Stimulated activated naive CD8-positive, alpha-beta T cell treated with anti-CD3 and anti-CD28 coated beads, Interleukin-15, Interleukin-2, amounts not matched to agents 100 ng/mL and 50 ng/mL, for 24 hours (primary cell): Measurements from ENCODE around the gene NDST1.

Experiments used
- H3K27ac Mint-ChIP-seq: one replicate; pipeline ENCODE4 v1.8.0; 2021; ENCODE audit warnings: mild to moderate bottlenecking, mixed read lengths
- H3K27me3 Mint-ChIP-seq: one replicate; pipeline ENCODE4 v1.8.0; 2021; ENCODE audit warnings: mixed read lengths
- H3K36me3 Mint-ChIP-seq: one replicate; pipeline ENCODE4 v1.8.0; 2021; ENCODE audit warnings: low read depth, mixed read lengths
- H3K4me1 Mint-ChIP-seq: one replicate; pipeline ENCODE4 v1.8.0; 2021; ENCODE audit warnings: low read depth, mixed read lengths
- H3K4me3 Mint-ChIP-seq: one replicate; pipeline ENCODE4 v1.8.0; 2021; ENCODE audit warnings: mild to moderate bottlenecking, mixed read lengths
- H3K9me3 Mint-ChIP-seq: one replicate; pipeline ENCODE4 v1.8.0; 2021; ENCODE audit warnings: mixed read lengths

NDST1 gene

GRCh38 chr5:150521939-150522503 is 14.1 kb downstream of the NDST1 start:
- Mint-ChIP-seq H3K9me3 (no peaks in the 10 kb centered on the region), H3K27ac (no peak overlapping the region), H3K27me3 (no peaks in the 10 kb centered on the region), H3K36me3 (no peaks in the 10 kb centered on the region), H3K4me3 (no peak overlapping the region), H3K4me1 (no peaks in the 10 kb centered on the region)

DNA sequence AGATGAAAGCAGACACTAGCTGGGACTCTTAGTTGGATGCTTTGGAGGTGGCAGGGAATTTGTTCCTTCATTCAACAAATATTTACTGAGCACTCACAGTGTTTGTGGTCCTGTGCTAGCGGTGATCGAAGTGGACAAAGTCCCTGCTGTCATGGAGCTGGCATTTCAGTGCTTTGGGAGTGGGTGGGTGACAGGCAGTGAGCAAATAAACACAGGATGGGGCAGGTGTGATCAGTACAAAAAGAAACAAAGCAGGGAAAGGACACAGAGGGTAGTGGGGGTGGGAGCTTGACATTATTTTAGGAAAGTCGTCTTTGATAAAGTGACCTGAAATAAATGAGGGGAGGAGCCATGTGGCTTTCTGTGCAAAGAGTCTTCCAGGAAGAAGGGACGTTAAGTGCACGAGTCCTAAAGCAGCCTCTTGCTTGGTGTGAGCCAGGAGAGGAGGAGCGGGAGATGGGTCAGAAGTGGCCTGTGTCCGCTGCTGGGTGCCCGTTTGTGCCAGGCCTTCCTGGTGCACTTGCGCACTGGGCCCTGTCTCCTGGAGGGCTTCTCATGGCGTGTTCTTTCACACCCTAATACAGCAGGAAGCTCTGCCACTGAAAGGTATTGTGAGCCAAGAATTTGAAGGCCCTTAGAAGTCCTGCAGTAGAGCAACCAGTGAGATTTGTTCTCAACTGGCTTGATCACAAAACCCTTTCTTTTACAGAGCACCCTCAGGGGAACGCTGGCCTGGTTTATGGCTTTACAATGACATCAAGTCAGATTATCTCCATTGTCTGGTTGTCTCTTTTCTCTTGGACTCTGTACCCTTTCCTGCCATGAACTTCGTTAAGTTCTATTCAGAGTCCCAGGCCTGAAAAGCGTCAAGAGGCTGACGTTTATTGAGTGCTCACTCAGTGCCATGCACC is 14.8 kb downstream of the NDST1 start:
- Mint-ChIP-seq H3K9me3 (no peaks in the 10 kb centered on the region), H3K4me1 (no peaks in the 10 kb centered on the region), H3K27me3 (no peaks in the 10 kb centered on the region), H3K27ac (no peak overlapping the region), H3K4me3 (no peak overlapping the region), H3K36me3 (no peaks in the 10 kb centered on the region)

DNA sequence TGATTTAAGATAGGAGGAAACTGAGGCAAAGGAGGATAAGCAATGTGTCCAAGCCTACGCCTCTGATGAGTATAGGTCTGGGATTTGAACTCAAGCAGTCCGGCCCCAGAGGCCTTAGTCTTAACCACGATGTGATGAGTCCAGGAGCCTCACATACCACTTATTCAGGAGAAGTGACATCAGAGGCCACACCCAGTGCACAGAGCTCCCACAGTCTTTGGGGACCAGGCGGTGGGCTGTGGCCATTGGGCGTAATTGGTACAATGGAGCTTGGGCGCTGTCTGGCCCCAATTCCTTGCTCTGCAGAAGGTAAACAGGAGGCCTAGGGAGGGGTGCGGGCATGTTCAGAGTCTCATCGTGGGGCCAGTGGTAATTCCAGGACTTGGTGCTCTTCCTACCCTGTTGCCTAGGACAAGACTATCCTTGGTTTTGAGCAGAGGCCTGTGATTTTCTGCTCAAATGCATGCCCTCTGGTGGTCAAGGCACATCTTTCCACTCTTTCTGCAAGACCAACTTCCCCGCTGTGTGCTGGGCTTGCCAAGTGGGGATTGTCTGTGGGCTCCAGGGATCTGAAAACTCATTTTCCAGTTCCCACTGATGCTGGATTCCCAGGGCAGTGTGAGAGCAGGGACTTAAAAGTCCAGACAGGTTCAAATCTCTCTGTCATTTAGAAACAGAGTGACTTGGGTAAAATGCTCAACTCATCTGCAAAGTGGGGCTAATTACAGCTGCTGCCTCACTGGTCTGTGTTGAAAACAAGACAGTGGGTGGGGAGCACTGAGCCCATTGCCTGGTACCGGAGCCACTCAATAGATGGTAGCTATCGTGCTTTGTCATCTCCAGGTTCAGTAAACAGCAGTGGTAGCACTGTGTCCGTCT is 15.8 kb downstream of the NDST1 start:
- Mint-ChIP-seq H3K36me3 (no peaks in the 10 kb centered on the region), H3K9me3 (no peaks in the 10 kb centered on the region), H3K4me1 (no peaks in the 10 kb centered on the region), H3K27me3 (no peaks in the 10 kb centered on the region), H3K27ac (no peak overlapping the region), H3K4me3 (no peak overlapping the region)

GRCh38 chr5:150525163-150525562 is 17.2 kb downstream of the NDST1 start:
- Mint-ChIP-seq H3K4me3 (no peak overlapping the region), H3K9me3 (no peaks in the 10 kb centered on the region), H3K27ac (no peak overlapping the region), H3K36me3 (no peaks in the 10 kb centered on the region), H3K27me3 (no peaks in the 10 kb centered on the region), H3K4me1 (no peaks in the 10 kb centered on the region)

DNA sequence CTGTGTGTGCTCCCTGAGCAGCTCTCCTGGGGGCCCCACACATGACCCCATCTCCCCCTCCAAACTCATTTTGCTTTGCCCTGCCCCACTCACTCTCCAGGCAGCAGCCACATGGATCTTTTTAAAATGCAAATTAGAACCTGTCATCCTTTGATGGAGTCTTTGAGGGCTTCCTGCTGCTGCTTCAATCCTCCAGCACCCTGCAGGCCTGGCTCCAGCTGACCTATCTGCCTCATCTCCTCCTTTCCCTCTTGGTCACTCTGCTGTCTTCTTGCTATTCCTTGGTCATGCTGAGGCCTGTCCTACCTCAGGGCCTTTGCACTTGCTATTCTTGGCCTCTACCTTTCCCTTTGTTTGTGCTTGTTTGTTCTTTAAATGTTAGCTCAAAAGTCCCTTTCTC is 17.9 kb downstream of the NDST1 start:
- Mint-ChIP-seq H3K4me3 (no peak overlapping the region), H3K4me1 (no peaks in the 10 kb centered on the region), H3K36me3 (no peaks in the 10 kb centered on the region), H3K9me3 (no peaks in the 10 kb centered on the region), H3K27ac (no peak overlapping the region), H3K27me3 (no peaks in the 10 kb centered on the region)

DNA sequence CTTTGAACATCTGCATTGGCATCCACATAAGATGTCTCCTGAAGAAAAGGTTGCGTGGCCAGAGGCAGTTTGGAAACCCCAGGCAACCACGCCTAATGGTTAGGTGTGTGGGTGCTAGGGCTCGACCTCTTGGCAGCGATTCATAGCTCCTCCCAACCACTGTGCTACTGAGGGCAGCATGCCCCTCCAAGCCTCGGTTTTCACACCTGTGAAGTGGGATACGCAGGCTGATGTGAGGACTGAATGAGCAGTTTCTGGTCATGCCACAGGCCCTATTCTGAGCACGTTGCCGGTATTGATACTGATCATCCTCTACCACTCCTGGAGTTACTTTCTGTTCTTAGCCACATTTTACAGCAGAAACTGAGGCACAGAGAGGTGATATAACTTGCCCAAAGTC is 19.1 kb downstream of the NDST1 start:
- Mint-ChIP-seq H3K4me1 (no peaks in the 10 kb centered on the region), H3K27ac (no peak overlapping the region), H3K36me3 (no peaks in the 10 kb centered on the region), H3K27me3 (no peaks in the 10 kb centered on the region), H3K4me3 (no peak overlapping the region), H3K9me3 (no peaks in the 10 kb centered on the region)

- Mint-ChIP-seq H3K27ac (no peak overlapping the region), H3K9me3 (no peaks in the 10 kb centered on the region), H3K27me3 (no peaks in the 10 kb centered on the region), H3K36me3 (no peaks in the 10 kb centered on the region), H3K4me3 (no peak overlapping the region), H3K4me1 (no peaks in the 10 kb centered on the region)
These were observed 19.9 kb downstream of the NDST1 start for GRCh38 chr5:150527808-150528207.

DNA sequence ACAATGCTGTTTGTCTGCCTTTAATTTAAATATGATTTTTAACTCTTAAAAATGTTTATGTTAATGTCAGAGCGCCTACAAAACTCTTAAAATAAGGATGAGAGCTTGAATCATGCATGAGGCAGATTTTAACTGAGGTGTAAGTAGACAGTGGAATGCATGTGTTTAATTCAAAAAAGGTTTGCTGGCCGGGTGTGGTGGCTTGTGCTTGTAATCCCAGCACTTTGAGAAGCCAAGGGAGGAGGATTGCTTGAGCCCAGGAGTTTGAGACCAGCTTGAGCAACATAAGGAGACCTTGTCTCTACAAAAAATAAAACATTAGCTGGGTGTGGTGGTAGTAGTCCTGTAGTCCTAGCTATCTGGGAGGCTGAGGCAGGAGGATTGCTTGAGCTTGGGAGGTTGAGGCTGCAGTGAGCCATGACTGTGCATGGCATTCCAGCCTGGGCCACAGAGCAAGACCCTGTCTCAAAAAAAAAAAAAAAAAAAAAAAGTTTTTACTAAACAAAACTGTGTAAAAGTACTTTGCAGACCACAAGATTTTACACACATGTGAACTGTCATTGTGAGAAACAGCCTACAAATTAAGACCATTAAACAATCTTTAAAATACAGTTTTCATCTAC is 21.1 kb downstream of the NDST1 start:
- no peaks in the 10 kb centered on the region for H3K9me3 Mint-ChIP-seq
- no peaks in the 10 kb centered on the region for H3K4me1 Mint-ChIP-seq
- no peaks in the 10 kb centered on the region for H3K36me3 Mint-ChIP-seq
- no peak overlapping the region for H3K27ac Mint-ChIP-seq
- no peak overlapping the region for H3K4me3 Mint-ChIP-seq
- no peaks in the 10 kb centered on the region for H3K27me3 Mint-ChIP-seq

GRCh38 chr5:150529555-150529954 is 21.6 kb downstream of the NDST1 start:
- H3K27ac Mint-ChIP-seq = no peak overlapping the region
- no peaks in the 10 kb centered on the region for H3K36me3 Mint-ChIP-seq
- no peaks in the 10 kb centered on the region for H3K9me3 Mint-ChIP-seq
- no peaks in the 10 kb centered on the region for H3K27me3 Mint-ChIP-seq
- no peak overlapping the region for H3K4me3 Mint-ChIP-seq
- no peaks in the 10 kb centered on the region for H3K4me1 Mint-ChIP-seq

DNA sequence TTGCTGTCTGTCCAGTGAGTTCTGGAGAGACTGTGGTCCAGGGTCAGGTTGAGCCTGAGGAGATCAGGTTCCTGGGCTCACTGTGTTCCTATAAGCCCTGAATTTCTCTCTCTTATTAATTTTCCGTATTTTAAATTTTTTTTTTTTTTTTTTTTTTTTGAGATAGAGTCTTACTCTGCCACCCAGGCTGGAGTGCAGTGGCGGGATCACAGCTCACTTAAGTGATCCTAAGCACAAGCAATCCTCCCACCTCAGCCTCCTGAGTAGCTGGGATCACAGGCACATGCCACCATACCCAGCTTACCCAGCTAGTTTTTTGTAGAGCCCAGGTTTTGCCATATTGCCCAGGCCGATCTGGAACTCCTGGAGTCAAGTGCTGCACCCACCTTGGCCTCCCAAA is 22.5 kb downstream of the NDST1 start:
- Mint-ChIP-seq H3K9me3 (no peaks in the 10 kb centered on the region), H3K27ac (no peak overlapping the region), H3K27me3 (no peaks in the 10 kb centered on the region), H3K4me1 (no peaks in the 10 kb centered on the region), H3K4me3 (no peak overlapping the region), H3K36me3 (no peaks in the 10 kb centered on the region)

GRCh38 chr5:150530951-150531588 is 23.1 kb downstream of the NDST1 start:
- Mint-ChIP-seq H3K4me1 (no peaks in the 10 kb centered on the region), H3K9me3 (no peaks in the 10 kb centered on the region), H3K4me3 (no peak overlapping the region), H3K36me3 (no peaks in the 10 kb centered on the region), H3K27ac (no peak overlapping the region), H3K27me3 (no peaks in the 10 kb centered on the region)

GRCh38 chr5:150531686-150532085 is 23.8 kb downstream of the NDST1 start:
- no peaks in the 10 kb centered on the region for H3K36me3 Mint-ChIP-seq
- no peaks in the 10 kb centered on the region for H3K9me3 Mint-ChIP-seq
- H3K4me1 Mint-ChIP-seq = no peaks in the 10 kb centered on the region
- H3K27me3 Mint-ChIP-seq = no peaks in the 10 kb centered on the region
- H3K27ac Mint-ChIP-seq = no peak overlapping the region
- no peak overlapping the region for H3K4me3 Mint-ChIP-seq

- Mint-ChIP-seq H3K36me3 (no peaks in the 10 kb centered on the region), H3K27me3 (no peaks in the 10 kb centered on the region), H3K27ac (no peak overlapping the region), H3K9me3 (no peaks in the 10 kb centered on the region), H3K4me3 (no peak overlapping the region), H3K4me1 (no peaks in the 10 kb centered on the region)
These were observed 24.2 kb downstream of the NDST1 start for GRCh38 chr5:150532151-150532550.

GRCh38 chr5:150532996-150533395 is 25.1 kb downstream of the NDST1 start:
- Mint-ChIP-seq H3K4me1 (no peaks in the 10 kb centered on the region), H3K36me3 (peaks cover 7% of the 10 kb centered on the region), H3K27ac (no peak overlapping the region), H3K9me3 (no peaks in the 10 kb centered on the region), H3K4me3 (no peak overlapping the region), H3K27me3 (no peaks in the 10 kb centered on the region)
